UCSD-AML1 (cell line): Measurements from ENCODE around the gene AFF3.

ENCODE experiments used
- DNase-seq: peaks from one replicate; lab custom pipeline; 2025; ENCODE audit not compliant: unreplicated experiment; lab: John Stamatoyannopoulos, UW

The AFF3 gene

DNA sequence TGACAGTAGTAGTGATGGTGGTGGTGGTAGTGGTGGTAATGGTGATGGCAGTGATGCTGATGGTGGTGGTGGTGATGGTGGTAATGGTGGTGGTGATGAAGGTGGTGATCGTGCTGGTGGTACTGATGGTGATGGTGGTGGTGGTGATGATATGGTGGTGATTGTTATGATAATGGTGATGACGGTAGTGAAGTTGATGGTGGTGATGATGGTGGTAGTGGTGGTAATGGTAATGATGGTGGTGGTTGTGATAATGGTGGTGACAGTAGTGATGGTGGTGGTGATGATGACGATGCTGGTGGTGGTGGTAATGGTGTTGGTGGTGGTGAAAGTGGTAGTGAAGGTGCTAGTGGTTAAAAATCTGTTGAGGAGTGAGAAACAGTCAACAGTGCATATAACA, 125.6 kb downstream of the AFF3 start:
- no peak for DNase-seq

GRCh38 chr2:100015849-100016248, 126.5 kb downstream of the AFF3 start:
- no peak for DNase-seq

GRCh38 chr2:100013892-100014677, 128.3 kb downstream of the AFF3 start:
- no peak for DNase-seq

DNA sequence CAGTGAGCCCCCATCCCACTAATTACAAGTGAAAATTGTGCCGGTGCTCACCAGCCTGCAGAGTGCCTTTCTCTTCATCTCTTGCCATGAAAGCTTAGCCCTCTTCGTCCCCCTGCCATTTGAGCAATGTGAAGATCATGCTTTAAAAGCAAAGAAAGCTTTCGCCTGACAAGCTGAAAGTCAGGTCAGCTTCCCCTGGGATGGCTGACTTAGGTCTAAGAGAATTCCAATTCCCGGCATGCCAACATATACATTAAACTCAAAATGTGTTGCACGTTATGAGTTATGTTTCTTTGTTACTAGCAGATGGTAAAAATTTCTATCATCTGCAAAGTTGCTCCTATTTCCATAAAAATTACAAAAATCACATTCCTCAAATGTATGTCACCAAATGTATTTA, 129.8 kb downstream of the AFF3 start:
- no peak for DNase-seq

DNA sequence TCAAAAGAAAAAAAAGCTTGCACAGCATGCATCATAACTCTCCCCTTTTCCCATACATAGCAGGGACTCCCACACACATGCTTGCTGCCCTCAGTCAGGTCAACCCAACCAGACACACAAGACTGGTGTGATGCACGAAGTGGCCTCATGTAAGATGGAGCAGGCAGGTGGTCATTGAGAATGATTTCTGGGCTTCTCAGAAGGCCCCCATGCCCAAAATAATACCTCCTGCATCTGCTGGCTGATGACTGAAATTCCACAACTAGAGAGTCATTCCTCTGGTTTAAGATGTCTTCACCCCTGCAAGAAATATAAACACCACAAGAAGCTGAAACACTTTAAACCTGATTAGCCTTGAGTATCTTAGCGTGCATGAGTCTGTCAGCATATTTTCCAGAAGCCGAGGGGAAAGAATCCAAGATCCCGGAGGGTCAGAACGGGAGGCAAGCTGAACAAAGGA, 131.1 kb downstream of the AFF3 start:
- no peak for DNase-seq

DNA sequence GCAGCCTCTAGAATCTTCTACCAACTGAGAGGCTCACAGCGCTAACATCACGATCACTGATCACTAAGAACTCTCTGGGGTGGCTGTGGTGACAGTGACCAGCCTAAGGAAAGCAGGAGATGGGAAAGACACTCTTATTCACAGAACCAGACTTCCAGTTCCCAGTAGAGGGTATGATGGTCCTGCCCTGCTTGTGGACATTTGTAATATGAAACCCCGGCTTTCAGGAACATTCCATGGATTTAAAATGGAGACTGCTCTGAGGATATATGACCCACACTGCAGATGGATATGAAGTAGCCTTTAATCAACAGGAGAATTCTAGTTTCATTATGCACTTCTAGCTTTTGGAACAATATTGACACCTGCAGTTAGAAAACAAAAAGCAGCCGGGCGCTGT, 131.8 kb downstream of the AFF3 start:
- DNase-seq = no peak

GRCh38 chr2:100009743-100010142, 132.6 kb downstream of the AFF3 start:
- no peak for DNase-seq

GRCh38 chr2:100008956-100009355, 133.4 kb downstream of the AFF3 start:
- no peak for DNase-seq

GRCh38 chr2:100006516-100006915, 135.9 kb downstream of the AFF3 start:
- no peak for DNase-seq

DNA sequence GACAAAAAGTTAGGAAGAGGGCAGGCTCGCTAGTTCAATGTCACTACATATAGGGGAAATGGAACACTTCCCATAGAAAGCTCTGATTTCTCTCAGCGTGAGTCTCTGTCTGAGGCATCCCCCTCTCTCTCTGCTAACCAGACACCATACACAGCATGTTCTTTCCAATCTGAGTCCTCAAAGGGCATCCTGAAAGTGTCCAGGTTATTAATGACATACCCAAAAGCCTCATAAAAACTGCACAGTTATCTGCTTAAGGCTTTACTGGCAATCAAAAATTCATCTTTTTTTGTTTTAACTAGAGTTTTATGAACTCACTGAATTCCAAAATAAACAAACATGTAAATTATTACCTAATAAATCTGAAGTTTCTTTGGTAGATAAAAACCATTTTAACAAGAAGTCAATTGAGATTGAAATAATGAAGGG, 137.4 kb downstream of the AFF3 start:
- DNase-seq = no peak

GRCh38 chr2:100004348-100004884, 138.0 kb downstream of the AFF3 start:
- no peak for DNase-seq

GRCh38 chr2:100002059-100002458, 140.3 kb downstream of the AFF3 start:
- no peak for DNase-seq

GRCh38 chr2:100000915-100001707, 141.3 kb downstream of the AFF3 start:
- DNase-seq = no peak

GRCh38 chr2:99998651-99999320, 143.6 kb downstream of the AFF3 start:
- no peak for DNase-seq

DNA sequence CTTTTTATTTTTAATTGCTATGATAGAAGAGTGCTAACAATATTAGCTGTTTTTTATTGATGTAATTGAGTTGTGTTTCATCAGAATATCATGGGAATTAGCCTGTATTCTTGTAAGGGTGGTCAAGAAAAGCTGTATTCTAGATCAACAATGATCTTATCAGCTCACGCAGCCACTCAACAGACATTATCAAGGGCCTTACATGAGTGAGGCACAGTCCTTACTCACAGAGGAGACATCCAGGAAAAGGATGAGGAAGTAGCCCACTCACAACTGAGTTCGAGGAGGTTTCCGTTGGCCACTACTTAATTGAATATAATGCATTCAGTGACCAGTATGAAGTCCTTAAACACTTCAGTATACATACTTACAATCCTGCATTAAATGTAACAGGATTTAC, 152.5 kb downstream of the AFF3 start:
- DNase-seq = no peak

- DNase-seq = no peak
Observed at GRCh38 chr2:99988599-99988998, 153.8 kb downstream of the AFF3 start.

DNA sequence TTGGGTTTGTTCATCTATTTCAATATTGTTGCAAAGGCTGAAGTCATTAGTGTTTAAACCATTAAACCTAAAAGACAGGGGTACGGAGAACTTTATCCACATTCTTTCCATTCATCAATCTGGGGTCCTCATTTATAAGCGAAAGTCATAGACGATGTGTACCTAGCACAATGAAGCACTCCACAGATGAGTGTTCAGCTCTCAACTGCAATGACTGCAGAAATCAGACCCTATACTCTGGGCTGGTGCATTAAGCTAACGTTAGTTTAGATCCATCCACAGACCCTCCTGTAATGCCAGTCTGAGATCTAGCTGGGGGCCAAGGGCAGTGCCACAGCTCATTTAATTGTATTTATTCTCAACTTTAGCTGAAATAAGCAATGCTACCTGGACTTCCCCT, 155.2 kb downstream of the AFF3 start:
- no peak for DNase-seq

GRCh38 chr2:99984799-99985515, 157.4 kb downstream of the AFF3 start:
- DNase-seq = no peak

DNA sequence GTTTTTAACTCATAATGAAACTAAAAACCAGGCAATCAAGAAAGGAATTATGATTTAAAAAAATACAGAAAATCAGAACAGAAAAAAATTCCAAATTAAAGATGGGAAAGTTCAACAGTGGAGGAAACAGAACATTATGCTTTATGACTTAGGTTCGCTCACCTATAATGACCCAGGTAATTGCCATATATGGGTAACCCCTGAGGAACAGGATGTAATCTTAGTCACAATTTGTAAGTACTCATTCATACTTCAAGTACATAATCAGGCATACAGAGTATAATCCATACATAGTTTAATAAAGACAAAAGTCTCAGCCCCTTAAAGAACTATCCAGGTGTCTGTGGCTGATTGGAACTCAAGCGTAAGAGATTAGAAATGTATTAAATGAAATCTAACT, 159.6 kb downstream of the AFF3 start:
- no peak for DNase-seq

DNA sequence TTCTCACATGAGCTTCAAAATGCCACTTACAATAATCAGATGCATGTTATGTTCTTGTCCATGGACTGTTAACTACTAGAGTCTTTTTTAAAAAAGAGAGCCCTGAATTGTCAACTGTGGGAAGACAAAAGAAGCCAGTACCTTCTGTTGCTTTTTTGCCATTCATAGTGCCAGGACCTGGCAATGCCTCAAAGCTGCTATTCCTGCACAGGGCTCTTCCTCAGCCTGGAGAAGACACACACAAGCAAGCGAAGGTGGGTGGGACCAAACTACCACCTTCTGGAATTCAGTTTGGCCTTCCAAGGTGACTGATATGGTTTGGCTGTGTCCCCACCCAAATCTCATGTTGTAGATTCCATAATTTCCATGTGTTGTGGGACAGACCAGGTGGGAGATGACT, 160.6 kb downstream of the AFF3 start:
- no peak for DNase-seq

- DNase-seq = no peak
Observed at GRCh38 chr2:99980176-99980575, 162.2 kb downstream of the AFF3 start.
